Muscle layer of colon (tissue), 2 donors: ENCODE results near the gene HMCN1.

Experiments
- H3K27ac ChIP-seq: one replicate; pipeline ENCODE4 v1.7.0; 2013; ENCODE audit warnings: low read depth, mild to moderate bottlenecking, low read length, moderate library complexity
- H3K27me3 ChIP-seq, 2 donors: one replicate each; pipeline ENCODE4 v1.7.0; 2013; ENCODE audit warnings: low read length in 2 of 2, mild to moderate bottlenecking in 2 of 2; ENCODE audit not compliant: insufficient read depth in 2 of 2, control insufficient read depth in 1 of 2
- H3K36me3 ChIP-seq: one replicate; pipeline ENCODE4 v1.7.0; 2013; ENCODE audit warnings: mild to moderate bottlenecking, low read length; ENCODE audit not compliant: insufficient read depth
- H3K4me1 ChIP-seq: one replicate; pipeline ENCODE4 v1.7.0; 2013; ENCODE audit warnings: mild to moderate bottlenecking, low read length; ENCODE audit not compliant: insufficient read depth
- H3K4me3 ChIP-seq, 2 donors: one replicate each; pipeline ENCODE4 v1.7.0; 2013; ENCODE audit warnings: low read length in 2 of 2, low read depth in 1 of 2, mild to moderate bottlenecking in 1 of 2, moderate library complexity in 1 of 2
- H3K9ac ChIP-seq: one replicate; pipeline ENCODE4 v1.7.0; 2013; ENCODE audit warnings: low read length
- H3K9me3 ChIP-seq: one replicate; pipeline ENCODE4 v1.7.0; 2013; ENCODE audit warnings: mild to moderate bottlenecking, low read length
- donor health status: abdominal sarcoma.
- donor health status: Adenocarcinoma of cecum.

Gene HMCN1

DNA sequence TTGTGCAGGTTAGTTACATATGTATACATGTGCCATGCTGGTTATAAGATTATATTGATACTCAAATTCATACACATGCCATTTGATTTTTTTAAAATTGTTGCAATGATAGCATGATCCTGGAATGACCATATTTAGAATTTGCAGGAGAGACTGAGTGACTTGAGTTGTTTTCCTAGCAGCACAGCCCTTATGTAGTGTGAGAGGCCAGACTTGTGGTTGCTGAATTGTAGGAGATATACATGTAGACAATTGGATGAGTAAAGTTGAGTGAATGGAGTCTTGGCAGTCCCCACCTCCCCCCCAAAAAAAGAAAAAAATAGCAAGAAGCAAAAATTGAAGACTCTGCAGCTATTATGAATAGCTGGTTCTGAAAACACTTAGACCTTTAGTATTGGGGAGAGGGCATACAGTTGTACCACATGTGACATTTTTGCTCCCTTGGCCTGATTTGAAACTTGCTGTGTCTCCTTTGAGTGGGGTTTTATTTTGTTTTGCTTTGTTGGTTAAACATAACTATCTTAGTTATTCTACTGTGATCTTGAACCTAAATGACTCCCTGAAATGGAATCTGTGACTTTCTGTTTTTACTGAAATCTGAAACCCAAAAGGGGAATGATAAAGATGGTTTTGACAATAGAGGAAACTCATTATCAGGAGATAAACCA, 280.3 kb downstream of the HMCN1 start:
- Histone ChIP-seq H3K9ac (no peak overlapping the region), H3K27me3 (no peaks in the 10 kb centered on the region), H3K4me1 (no peaks in the 10 kb centered on the region), H3K4me3 (no peak overlapping the region), H3K36me3 (no peaks in the 10 kb centered on the region), H3K27ac (no peak overlapping the region), H3K9me3 (no peaks in the 10 kb centered on the region)

GRCh38 chr1:186016856-186017255, 282.7 kb downstream of the HMCN1 start:
- no peak overlapping the region for H3K4me3 ChIP-seq
- H3K9ac ChIP-seq = no peak overlapping the region
- H3K36me3 ChIP-seq = no peaks in the 10 kb centered on the region
- no peak overlapping the region for H3K27ac ChIP-seq
- H3K4me1 ChIP-seq = no peaks in the 10 kb centered on the region
- no peaks in the 10 kb centered on the region for H3K9me3 ChIP-seq
- H3K27me3 ChIP-seq = no peaks in the 10 kb centered on the region

DNA sequence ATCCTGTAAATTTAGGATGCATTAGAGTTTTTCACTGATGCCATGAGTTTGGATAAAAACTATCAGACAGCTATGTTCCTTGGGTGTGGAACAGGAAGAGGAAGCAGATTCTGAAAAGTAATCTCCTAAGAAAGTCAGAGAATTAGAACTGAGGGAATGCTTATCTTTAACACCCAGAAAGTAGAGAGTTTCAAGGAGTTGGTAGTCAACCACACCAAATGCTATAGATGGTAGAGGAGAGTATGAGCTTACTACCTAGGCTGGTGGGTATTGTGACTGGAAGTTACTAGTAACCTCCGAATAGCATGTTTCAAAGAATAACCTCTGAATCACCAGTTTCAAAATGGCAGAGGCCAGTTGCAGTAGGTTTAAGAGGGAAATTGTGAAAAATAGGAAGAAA, 288.0 kb downstream of the HMCN1 start:
- Histone ChIP-seq H3K36me3 (no peaks in the 10 kb centered on the region), H3K9ac (no peak overlapping the region), H3K4me3 (no peak overlapping the region), H3K4me1 (no peaks in the 10 kb centered on the region), H3K27me3 (no peaks in the 10 kb centered on the region), H3K9me3 (no peaks in the 10 kb centered on the region), H3K27ac (no peak overlapping the region)

- Histone ChIP-seq H3K4me3 (no peak overlapping the region), H3K36me3 (no peaks in the 10 kb centered on the region), H3K27ac (no peak overlapping the region), H3K27me3 (no peaks in the 10 kb centered on the region), H3K9ac (no peak overlapping the region), H3K4me1 (no peaks in the 10 kb centered on the region), H3K9me3 (no peaks in the 10 kb centered on the region)
Measured at GRCh38 chr1:186026946-186027345, 292.8 kb downstream of the HMCN1 start.

DNA sequence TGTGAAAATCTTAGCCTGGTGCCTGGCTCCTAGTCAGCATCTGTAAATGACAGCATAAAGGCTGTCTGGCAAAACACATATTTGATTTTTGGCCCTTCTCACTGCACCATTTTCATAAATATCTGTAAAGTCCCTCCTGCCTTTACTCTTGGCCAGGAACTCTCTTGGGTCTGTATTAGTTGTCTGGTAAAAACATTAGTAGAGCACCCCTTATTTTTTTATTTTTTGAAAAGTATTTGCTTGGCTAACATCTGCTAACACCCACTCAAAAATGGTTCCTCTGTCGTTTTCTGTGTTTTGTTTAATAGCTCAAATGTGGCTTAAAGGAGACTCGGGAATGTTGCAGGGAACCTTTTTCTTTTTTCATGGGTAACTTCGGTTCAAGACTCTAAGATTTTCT, 293.4 kb downstream of the HMCN1 start:
- H3K27me3 ChIP-seq = no peaks in the 10 kb centered on the region
- no peaks in the 10 kb centered on the region for H3K4me1 ChIP-seq
- H3K27ac ChIP-seq = no peak overlapping the region
- H3K9ac ChIP-seq = no peak overlapping the region
- no peaks in the 10 kb centered on the region for H3K36me3 ChIP-seq
- no peak overlapping the region for H3K4me3 ChIP-seq
- H3K9me3 ChIP-seq = no peaks in the 10 kb centered on the region

GRCh38 chr1:186030453-186030852, 296.3 kb downstream of the HMCN1 start:
- Histone ChIP-seq H3K27me3 (no peaks in the 10 kb centered on the region), H3K9me3 (no peaks in the 10 kb centered on the region), H3K9ac (no peak overlapping the region), H3K4me1 (no peaks in the 10 kb centered on the region), H3K36me3 (no peaks in the 10 kb centered on the region), H3K27ac (no peak overlapping the region), H3K4me3 (no peak overlapping the region)

DNA sequence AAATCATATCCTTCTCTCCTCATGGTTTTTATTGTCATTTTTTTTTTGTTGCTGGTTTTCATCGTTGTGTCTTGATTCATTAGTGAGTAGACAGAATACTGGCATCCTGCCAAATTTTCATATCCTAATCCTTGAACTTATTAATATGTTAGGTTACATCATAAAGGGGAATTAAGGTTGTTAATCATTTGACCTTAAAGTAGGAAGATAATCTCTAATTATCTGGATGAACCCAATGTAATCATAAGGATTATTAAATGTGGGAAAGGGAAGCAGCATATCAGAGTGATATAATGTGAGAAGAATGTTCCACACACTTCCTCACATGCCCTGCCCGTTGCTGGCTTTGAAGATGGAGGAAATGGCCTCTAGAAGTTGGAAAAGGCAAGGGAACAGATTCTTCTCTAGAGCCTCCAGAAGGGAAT, 299.7 kb downstream of the HMCN1 start:
- no peaks in the 10 kb centered on the region for H3K9me3 ChIP-seq
- no peak overlapping the region for H3K4me3 ChIP-seq
- H3K36me3 ChIP-seq = no peaks in the 10 kb centered on the region
- H3K9ac ChIP-seq = no peak overlapping the region
- no peaks in the 10 kb centered on the region for H3K27me3 ChIP-seq
- no peak overlapping the region for H3K27ac ChIP-seq
- no peaks in the 10 kb centered on the region for H3K4me1 ChIP-seq

DNA sequence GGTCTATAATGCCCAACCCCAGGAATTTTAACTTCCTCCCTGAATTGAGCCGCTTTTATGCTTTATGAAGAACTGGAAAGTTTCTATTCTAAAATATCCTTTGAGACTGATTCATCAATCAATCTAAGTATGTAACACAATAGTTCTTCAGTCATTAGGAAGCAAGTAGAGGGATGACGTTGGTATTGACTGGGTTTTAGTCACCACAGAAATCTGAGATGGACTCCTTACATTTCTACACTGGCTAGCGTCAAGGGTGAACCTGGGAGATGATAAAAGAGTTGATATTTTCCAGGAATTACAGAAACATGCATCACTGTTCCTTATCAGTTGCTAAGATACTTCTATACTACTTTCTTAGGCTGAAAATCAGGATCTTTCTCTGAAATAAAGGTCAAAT, 308.0 kb downstream of the HMCN1 start:
- H3K4me1 ChIP-seq = no peaks in the 10 kb centered on the region
- H3K9me3 ChIP-seq = no peaks in the 10 kb centered on the region
- H3K9ac ChIP-seq = no peak overlapping the region
- H3K27me3 ChIP-seq = no peaks in the 10 kb centered on the region
- no peaks in the 10 kb centered on the region for H3K36me3 ChIP-seq
- H3K27ac ChIP-seq = no peak overlapping the region
- no peak overlapping the region for H3K4me3 ChIP-seq

DNA sequence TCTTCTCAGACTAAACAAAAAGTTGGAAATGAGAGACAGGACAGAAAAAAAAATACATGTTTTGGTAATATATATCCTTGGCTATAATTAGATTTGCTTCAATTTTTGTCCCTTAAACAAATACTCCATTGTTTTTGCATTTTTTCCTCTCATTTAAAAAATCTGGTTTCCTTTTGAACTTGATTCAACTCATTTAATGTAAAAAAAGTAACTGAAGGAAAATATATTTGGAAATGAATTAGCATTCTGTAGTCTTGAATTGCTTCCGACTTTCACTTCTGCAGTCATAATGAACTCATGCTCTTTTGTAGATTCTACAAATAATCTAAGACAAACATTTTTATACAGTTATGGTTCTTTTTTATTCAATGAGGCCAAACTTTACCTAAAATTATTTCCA, 309.1 kb downstream of the HMCN1 start:
- Histone ChIP-seq H3K36me3 (no peaks in the 10 kb centered on the region), H3K27me3 (no peaks in the 10 kb centered on the region), H3K27ac (no peak overlapping the region), H3K9ac (no peak overlapping the region), H3K9me3 (no peaks in the 10 kb centered on the region), H3K4me3 (no peak overlapping the region), H3K4me1 (no peaks in the 10 kb centered on the region)

GRCh38 chr1:186044079-186044685, 310.0 kb downstream of the HMCN1 start:
- H3K36me3 ChIP-seq = no peaks in the 10 kb centered on the region
- H3K4me1 ChIP-seq = no peaks in the 10 kb centered on the region
- no peaks in the 10 kb centered on the region for H3K27me3 ChIP-seq
- no peak overlapping the region for H3K4me3 ChIP-seq
- no peaks in the 10 kb centered on the region for H3K9me3 ChIP-seq
- no peak overlapping the region for H3K9ac ChIP-seq
- H3K27ac ChIP-seq = no peak overlapping the region

GRCh38 chr1:186046437-186047211, 312.4 kb downstream of the HMCN1 start:
- no peaks in the 10 kb centered on the region for H3K9me3 ChIP-seq
- H3K4me3 ChIP-seq = no peak overlapping the region
- H3K27ac ChIP-seq = no peak overlapping the region
- H3K9ac ChIP-seq = no peak overlapping the region
- H3K4me1 ChIP-seq = no peaks in the 10 kb centered on the region
- H3K27me3 ChIP-seq = no peaks in the 10 kb centered on the region
- no peaks in the 10 kb centered on the region for H3K36me3 ChIP-seq
